Measurements from ENCODE around the gene TSC22D4.
"Not testable (repeated sequence)": the region's sequence is repeated elsewhere in the genome, so short reads cannot be mapped to it uniquely, and the experiment has no call there.

The TSC22D4 gene

GRCh38 chr7:100478958-100479660 lies at the start of gene TSC22D4:
TSC22D4 (minus strand) TSS chr7:100479214; CDS start chr7:100478038, 1,176 bp downstream.
- DNase-seq (ENCODE audit: low read depth), result peak; percentile 97

GRCh38 chr7:100528108-100528866 lies 49.3 kb upstream of the TSC22D4 start:
- not testable (repeated sequence) for DNase-seq (ENCODE audit: low read depth)

- DNase-seq (ENCODE audit: low read depth), result not testable (repeated sequence)
These were observed 44.2 kb upstream of the TSC22D4 start for GRCh38 chr7:100523192-100523591.

GRCh38 chr7:100521909-100522593 lies 43.0 kb upstream of the TSC22D4 start:
- DNase-seq (ENCODE audit: low read depth), result not testable (repeated sequence)

GRCh38 chr7:100521076-100521475 lies 42.1 kb upstream of the TSC22D4 start:
- no peak for DNase-seq (ENCODE audit: low read depth)

GRCh38 chr7:100520138-100520537 lies 41.1 kb upstream of the TSC22D4 start:
- no peak for DNase-seq (ENCODE audit: low read depth)

GRCh38 chr7:100519580-100519979 lies 40.6 kb upstream of the TSC22D4 start:
- no peak for DNase-seq (ENCODE audit: low read depth)

- DNase-seq (ENCODE audit: low read depth), result no peak
These were observed 38.3 kb upstream of the TSC22D4 start for GRCh38 chr7:100517305-100517704.

- peak; percentile 87 for DNase-seq (ENCODE audit: low read depth)
These were observed 37.3 kb upstream of the TSC22D4 start for GRCh38 chr7:100516135-100516812.

- peak; percentile 78 for DNase-seq (ENCODE audit: low read depth)
These were observed 36.1 kb upstream of the TSC22D4 start for GRCh38 chr7:100515072-100515532.

- DNase-seq (ENCODE audit: low read depth), result no peak
These were observed 34.3 kb upstream of the TSC22D4 start for GRCh38 chr7:100513212-100513810.

- no peak for DNase-seq (ENCODE audit: low read depth)
These were observed 31.6 kb upstream of the TSC22D4 start for GRCh38 chr7:100510437-100511239.

- peak; percentile 83 for DNase-seq (ENCODE audit: low read depth)
These were observed 30.2 kb upstream of the TSC22D4 start for GRCh38 chr7:100509231-100509630.

GRCh38 chr7:100506356-100506923 lies 27.4 kb upstream of the TSC22D4 start:
- DNase-seq (ENCODE audit: low read depth), result no peak

- no peak for DNase-seq (ENCODE audit: low read depth)
These were observed 26.0 kb upstream of the TSC22D4 start for GRCh38 chr7:100504887-100505611.

GRCh38 chr7:100504031-100504430 lies 25.0 kb upstream of the TSC22D4 start:
- not testable (repeated sequence) for DNase-seq (ENCODE audit: low read depth)

GRCh38 chr7:100500743-100501142 lies 21.7 kb upstream of the TSC22D4 start:
- not testable (repeated sequence) for DNase-seq (ENCODE audit: low read depth)

- DNase-seq (ENCODE audit: low read depth), result no peak
These were observed 17.5 kb upstream of the TSC22D4 start for GRCh38 chr7:100496509-100496908.

GRCh38 chr7:100493476-100494264 lies 14.7 kb upstream of the TSC22D4 start:
- no peak for DNase-seq (ENCODE audit: low read depth)
